ENCODE measurements around the gene ARHGEF19.

- TF ChIP-seq CTCF (IDR thresholded peaks at IDR 0.05): no peak
- no peak for TF ChIP-seq POLR2A (IDR thresholded peaks at IDR 0.05)
These were observed at the start of gene ARHGEF19 for GRCh38 chr1:16212251-16212961.

All from testis (tissue), 2 donors.